ENCODE measurements around the gene TPPP2.
A peak's percentile ranks its signal among the peaks of the same experiment; 100 is the strongest.

The TPPP2 gene

GRCh38 chr14:21057803-21058675 is 28.0 kb downstream of the TPPP2 start, which contains the start of gene RNASE8:
Gene RNASE8 (plus strand): TSS chr14:21057822. CDS start chr14:21057893, 71 bp downstream.
- DNase-seq (ENCODE audit: low read depth) = no peak

GRCh38 chr14:21058903-21059302 is 28.9 kb downstream of the TPPP2 start:
- no peak for DNase-seq (ENCODE audit: low read depth)

GRCh38 chr14:21059842-21060613 is 30.0 kb downstream of the TPPP2 start:
- DNase-seq (ENCODE audit: low read depth) = no peak

GRCh38 chr14:21060614-21061346 is 30.8 kb downstream of the TPPP2 start:
- DNase-seq (ENCODE audit: low read depth) = no peak

- no peak for DNase-seq (ENCODE audit: low read depth)
Observed at GRCh38 chr14:21061347-21061668, 31.3 kb downstream of the TPPP2 start.

GRCh38 chr14:21063479-21063878 is 33.5 kb downstream of the TPPP2 start:
- no peak for DNase-seq (ENCODE audit: low read depth)

- DNase-seq (ENCODE audit: low read depth) = no peak
Observed at GRCh38 chr14:21066882-21067502, 37.0 kb downstream of the TPPP2 start.

GRCh38 chr14:21068521-21069387 is 38.7 kb downstream of the TPPP2 start:
- DNase-seq (ENCODE audit: low read depth) = no peak

GRCh38 chr14:21069388-21070082 is 39.5 kb downstream of the TPPP2 start:
- no peak for DNase-seq (ENCODE audit: low read depth)

GRCh38 chr14:21070083-21070609 is 40.1 kb downstream of the TPPP2 start, which contains the start of gene ARHGEF40:
Gene ARHGEF40 (plus strand): TSS chr14:21070304. CDS start chr14:21070397, 93 bp downstream.
- no peak for DNase-seq (ENCODE audit: low read depth)

- no peak for DNase-seq (ENCODE audit: low read depth)
Observed at GRCh38 chr14:21070610-21071224, 40.7 kb downstream of the TPPP2 start.

- peak; percentile 88 for DNase-seq (ENCODE audit: low read depth)
Observed at GRCh38 chr14:21071225-21072030, 41.4 kb downstream of the TPPP2 start.

GRCh38 chr14:21072031-21072473 is 42.0 kb downstream of the TPPP2 start:
- DNase-seq (ENCODE audit: low read depth) = peak; percentile 96

GRCh38 chr14:21072781-21073339 is 42.8 kb downstream of the TPPP2 start:
- DNase-seq (ENCODE audit: low read depth) = no peak

GRCh38 chr14:21073921-21074320 is 43.9 kb downstream of the TPPP2 start:
- DNase-seq (ENCODE audit: low read depth) = no peak

GRCh38 chr14:21074398-21075272 is 44.6 kb downstream of the TPPP2 start:
- no peak for DNase-seq (ENCODE audit: low read depth)

GRCh38 chr14:21075719-21076437 is 45.9 kb downstream of the TPPP2 start:
- DNase-seq (ENCODE audit: low read depth) = no peak

Measured in stromal cell of bone marrow (primary cell).